K562 (cell line): ENCODE measurements around the gene LRRC59. TPM values are rescaled to one million over a fixed set of nuclear protein-coding genes. Genes with fewer than 3 reads are reported as not detected.
A peak's percentile ranks its signal among the peaks of the same experiment; 100 is the strongest.

ENCODE experiments used
- ATAC-seq: fragments of 200-7000 bp; cut with Tn5 transposase; 3 replicates; pipeline ENCODE4 v1.9.1; 2020; ENCODE audit warnings: moderate library complexity
- BruUV-seq: library from RNA; stranded (reverse); fragments of 400-500 nt; replicated peaks from 2 replicates; lab custom pipeline; 2021; lab: Mats Ljungman, UMichigan
- CTCF ChIA-PET: fragments of 300-600 bp; formaldehyde crosslinking; extraction: SDS; loops from one replicate; lab custom pipeline; 2021; ENCODE audit warnings: low intra/inter-chr PET ratio; lab: Yijun Ruan, JAX
- POLR2A ChIA-PET: fragments of 300-600, 350-650 bp; sonication (Branson Sonifier 250); formaldehyde crosslinking; extraction: SDS; loops from one replicate; lab custom pipeline; 2021; ENCODE audit warnings: antibody characterized with exemption, inconsistent platforms; lab: Yijun Ruan, JAX
- DNase-seq, 4 experiments: peaks; one replicate each; pipeline versions ENCODE4 v3.0.0 to v3.0.0-alpha.2; 2011 to 2018; ENCODE audit warnings: low spot score in 3 of 4, mixed read lengths in 3 of 4; ENCODE audit errors: extremely low read depth in 1 of 4
- FAIRE-seq: peaks from 2 replicates; lab custom pipeline; 2011; peaks lifted over from hg19 to GRCh38; lab: Jason Lieb, UNC
- H2AFZ ChIP-seq: 2 replicates; pipeline ENCODE4 v1.6.0; 2011; ENCODE audit warnings: low read depth, low read length, control low read depth, inconsistent platforms
- H3K27ac ChIP-seq: fragments of 200-600 bp; 3 replicates; pipeline ENCODE4 v1.8.0; 2011; ENCODE audit warnings: low read depth, mild to moderate bottlenecking, control low read depth, inconsistent platforms, low read length, moderate library complexity, mixed read lengths; ENCODE audit errors: extremely low read depth
- H3K27me3 ChIP-seq, 2 experiments: fragments of 300-600 bp in 1 of 2; 2 replicates in 1 of 2; 3 replicates in 1 of 2; pipeline versions ENCODE4 v1.6.0 to v1.8.0; 2011; ENCODE audit warnings: inconsistent platforms in 2 of 2, low read length in 2 of 2, mild to moderate bottlenecking in 1 of 2, mixed read lengths in 1 of 2, moderate library complexity in 1 of 2; ENCODE audit not compliant: control insufficient read depth in 2 of 2, insufficient read depth in 2 of 2
- H3K36me3 ChIP-seq: fragments of 300-600 bp; 3 replicates; pipeline ENCODE4 v1.8.0; 2011; ENCODE audit warnings: mild to moderate bottlenecking, low read length, inconsistent platforms; ENCODE audit not compliant: control insufficient read depth, insufficient read depth
- H3K4me1 ChIP-seq, 2 experiments: fragments of 200-600 bp in 1 of 2; replicated peaks in 1 of 2; 2 replicates in 1 of 2; 3 replicates in 1 of 2; pipeline versions ENCODE4 v1.5.1 to v1.8.0; 2011; ENCODE audit warnings: inconsistent platforms in 2 of 2, low read length in 2 of 2, mild to moderate bottlenecking in 1 of 2, mixed read lengths in 1 of 2, moderate library complexity in 1 of 2; ENCODE audit not compliant: control insufficient read depth in 2 of 2, insufficient read depth in 2 of 2
- H3K4me2 ChIP-seq: 2 replicates; pipeline ENCODE4 v1.6.1; 2011; ENCODE audit warnings: low read length, control low read depth, inconsistent platforms, mixed read lengths; ENCODE audit not compliant: insufficient read depth
- H3K4me3 ChIP-seq: fragments of 200-600 bp; sonication (generic), shearing (Covaris generic); 2 replicates; pipeline ENCODE4 v1.5.1; 2016; ENCODE audit warnings: control low read depth, inconsistent platforms
- H3K79me2 ChIP-seq: fragments of 200-600 bp; 3 replicates; pipeline ENCODE4 v1.8.0; 2011; ENCODE audit warnings: low read length, inconsistent platforms; ENCODE audit not compliant: control insufficient read depth, insufficient read depth
- H3K9ac ChIP-seq, 2 experiments: 2 replicates each; pipeline versions ENCODE4 v1.6.0 to v1.6.1; 2011; ENCODE audit warnings: low read depth in 2 of 2, low read length in 2 of 2, control low read depth in 1 of 2, inconsistent platforms in 1 of 2, mild to moderate bottlenecking in 1 of 2, mixed read lengths in 1 of 2; ENCODE audit not compliant: insufficient read depth in 1 of 2
- H3K9me1 ChIP-seq: one replicate; pipeline ENCODE4 v1.6.0; 2011; ENCODE audit warnings: inconsistent platforms, mild to moderate bottlenecking, low read length, moderate library complexity; ENCODE audit not compliant: control insufficient read depth, insufficient read depth
- H3K9me3 ChIP-seq: replicated peaks from 2 replicates; pipeline ENCODE4 v1.5.1; 2011; ENCODE audit warnings: low read depth, low read length, inconsistent platforms; ENCODE audit not compliant: control insufficient read depth, insufficient read depth
- H4K20me1 ChIP-seq: replicated peaks from 2 replicates; pipeline ENCODE4 v1.6.1; 2011; ENCODE audit warnings: low read length, inconsistent platforms, mixed read lengths; ENCODE audit not compliant: control insufficient read depth, insufficient read depth
- GTF2A2 ChIP-seq: IDR thresholded peaks from 2 replicates; pipeline ENCODE4 v1.6.1; 2016; ENCODE audit warnings: mild to moderate bottlenecking, missing genetic modification characterization, missing compliant biosample characterization
- MTA2 ChIP-seq: fragments of 450-650 bp; IDR thresholded peaks from 2 replicates; pipeline ENCODE4 v1.6.1; 2016; ENCODE audit warnings: low read depth
- PBX2 ChIP-seq, 2 experiments: IDR thresholded peaks in 1 of 2; conservative IDR thresholded peaks in 1 of 2; 2 replicates each; pipeline ENCODE4 v1.6.1; 2016; ENCODE audit warnings: low read depth in 2 of 2, mild to moderate bottlenecking in 1 of 2, missing compliant biosample characterization in 1 of 2, missing genetic modification characterization in 1 of 2, moderate library complexity in 1 of 2
- RBM25 ChIP-seq: fragments of 200-400 bp; formaldehyde crosslinking; IDR thresholded peaks from 2 replicates; pipeline ENCODE4 v1.6.1; 2018; ENCODE audit warnings: low read length, low read depth, moderate library complexity; ENCODE audit not compliant: severe bottlenecking
- ZNF146 ChIP-seq: IDR thresholded peaks from one replicate; pipeline ENCODE4 v1.6.1; 2018; ENCODE audit warnings: missing compliant biosample characterization; ENCODE audit not compliant: unreplicated experiment
- WGBS: fragments of 100-300 bp; shearing (Covaris generic); methylation state at CpG from one replicate; pipeline ENCODE4 v1.1.6; 2016; ENCODE audit warnings: low coverage, mixed read lengths; ENCODE audit not compliant: insufficient coverage; ENCODE audit errors: missing lambda C conversion rate; 5-methylcytosine and 5-hydroxymethylcytosine counted together
- in situ Hi-C: fragments of 300-500 bp; cut with MboI; formaldehyde crosslinking; loops from 4 replicates; pipeline ENCODE4 v1.15.0; 2018; ENCODE audit warnings: inconsistent platforms, mixed read lengths
- intact Hi-C: fragments of 100-400 bp; cut with micrococcal nuclease; formaldehyde crosslinking; loops from 2 replicates; pipeline ENCODE4 v1.14.2; 2022
- polyA plus RNA-seq, 8 experiments: library from polyadenylated mRNA; depleted of rRNA in 4 of 8; stranded (reverse) in 5 of 8; unstranded in 3 of 8; fragments of >200 nt; fragmentation: Nextera tagmentation in 2 of 8; fragmentation: Illumina TruSeq in 1 of 8; extraction: Ambion mirVana in 2 of 8; extraction: Trizol in 1 of 8; gene quantifications; 2 replicates each; pipeline versions ENCODE4 v1.2.1 to v1.2.3, GENCODE V29; 2011 to 2014; ENCODE audit warnings: inconsistent platforms in 1 of 8, missing spikeins in 1 of 8
- total RNA-seq, 7 experiments: library from RNA; depleted of rRNA in 6 of 7; stranded (reverse); fragments of >200 nt in 6 of 7; fragmentation: Illumina TruSeq in 2 of 7; extraction: Trizol in 2 of 7; gene quantifications; 2 replicates each; pipeline versions ENCODE4 v1.2.1 to v1.2.3, GENCODE V29; 2011 to 2021; ENCODE audit warnings: low replicate concordance in 1 of 7

LRRC59 gene
- total and polyA plus RNA-seq, 9 of the 15 experiments (the other 6 are each of a cell fraction or from before 2014, with no cell fraction given): 27.8 to 244 (median 154) TPM

DNA sequence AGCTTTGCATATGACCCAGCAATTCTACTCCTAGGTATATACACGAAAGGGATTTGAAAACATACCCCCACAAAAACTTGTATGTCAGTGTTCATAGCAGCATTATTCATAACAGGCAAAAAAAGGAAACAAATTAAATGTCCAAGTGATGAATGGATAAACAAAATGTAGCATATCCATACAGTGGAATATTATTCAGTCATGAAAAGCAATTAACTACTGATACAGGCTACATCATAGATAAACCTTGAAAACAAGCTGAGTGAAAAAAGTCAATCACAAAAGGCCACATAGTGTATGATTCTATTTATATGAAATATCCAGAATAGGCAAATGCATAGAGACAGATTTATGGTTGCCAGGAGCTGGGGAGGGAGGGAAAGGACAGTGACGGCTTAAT lies 23.6 kb downstream of the LRRC59 start:
- peak overlapping the region; percentile 99 for H3K4me2 ChIP-seq
- in situ Hi-C loops: no loop called here
- no peaks in the 10 kb centered on the region for H3K27me3 ChIP-seq
- peaks cover 5 to 8% of the 10 kb centered on the region in 2 experiments for H3K4me1 ChIP-seq
- FAIRE-seq (no peak), ATAC-seq (no peak)
- WGBS: 50% methylated on average over 2 of the region's 2 CpGs
- no peaks in the 10 kb centered on the region for H3K9me1 ChIP-seq
- TF ChIP-seq PBX2 (CRISPR knock-in tag; IDR thresholded peaks at IDR 0.05; ENCODE audit: low read depth) (no peak), PBX2 (tag; conservative IDR thresholded peaks at IDR 0.05; ENCODE audit: low read depth) (0 out of 2 replicates have a peak, but pooled peaks have one; percentile 9), MTA2 (no peak), RBM25 (peak; percentile 27), ZNF146 (CRISPR knock-in tag) (peak; percentile 87), GTF2A2 (tag) (no peak)
- TF ChIP-seq, all 486 proteins: peak for 3
- no peak for DNase-seq
- H4K20me1 ChIP-seq: no peaks in the 10 kb centered on the region
- intact Hi-C loops: no loop called here
- peak overlapping the region; percentile 77 for H3K4me3 ChIP-seq
- peak overlapping the region; percentile 100 for H2AFZ ChIP-seq
- H3K9me3 ChIP-seq: no peaks in the 10 kb centered on the region; the same call in 1 of the 2 replicates
- ChIA-PET CTCF (no interaction called here), POLR2A (interaction anchor here (0.6 to 1.6 kb wide), 4 partner anchors 9 to 24 kb away, joined by 3 to 9 read pairs (median 4); partner anchors contain the start of gene LRRC59)
- peak overlapping the region in 1 of 2 experiments; percentile 98; a peak in 2 of 4 replicates for H3K9ac ChIP-seq
- H3K36me3 ChIP-seq: peaks cover 55% of the 10 kb centered on the region
- BruUV-seq: no TSS peak
- peaks cover 40% of the 10 kb centered on the region for H3K79me2 ChIP-seq
- H3K27ac ChIP-seq: peak overlapping the region; percentile 99
